Right ventricle myocardium inferior (tissue), 1 donor: ENCODE measurements around the gene ACTR5. TPM values are rescaled to one million over a fixed set of nuclear protein-coding genes. Genes with fewer than 3 reads are reported as not detected.
"Not testable (repeated sequence)": the region's sequence is repeated elsewhere in the genome, so short reads cannot be mapped to it uniquely, and the experiment has no call there.

Source experiments
- ATAC-seq: fragments of 200-7000 bp; cut with Tn5 transposase; one replicate; pipeline ENCODE4 v1.9.1; 2020; ENCODE audit warnings: mild to moderate bottlenecking, moderate library complexity
- DNase-seq: peaks from one replicate; pipeline ENCODE4 v3.0.0; 2021; ENCODE audit errors: missing footprints
- intact Hi-C: fragments of 100-400 bp; cut with DNase I; formaldehyde crosslinking; loops from one replicate; pipeline ENCODE4 v1.11.0; 2022
- total RNA-seq: library from RNA; stranded (reverse); fragmentation: NEBNext Ultra II Directional; extraction: Animal tissue kit (Norgen Biotek cat#: 25700); gene quantifications from one replicate; pipeline ENCODE4 v1.2.1, GENCODE V29; 2021
- donor health status: DM: no; HTN: yes; CAD: no; lungs with severe emphysema.

ACTR5 gene
- total RNA-seq, 1 donor from 2014 or later, result 2.6 TPM

GRCh38 chr20:38790200-38791053 lies 42.2 kb downstream of the ACTR5 start:
- DNase-seq (no peak), ATAC-seq (no peak)
- intact Hi-C loops, result no loop called here

GRCh38 chr20:38791291-38791690 lies 43.0 kb downstream of the ACTR5 start:
- no peak for ATAC-seq
- intact Hi-C loops, result no loop called here

DNA sequence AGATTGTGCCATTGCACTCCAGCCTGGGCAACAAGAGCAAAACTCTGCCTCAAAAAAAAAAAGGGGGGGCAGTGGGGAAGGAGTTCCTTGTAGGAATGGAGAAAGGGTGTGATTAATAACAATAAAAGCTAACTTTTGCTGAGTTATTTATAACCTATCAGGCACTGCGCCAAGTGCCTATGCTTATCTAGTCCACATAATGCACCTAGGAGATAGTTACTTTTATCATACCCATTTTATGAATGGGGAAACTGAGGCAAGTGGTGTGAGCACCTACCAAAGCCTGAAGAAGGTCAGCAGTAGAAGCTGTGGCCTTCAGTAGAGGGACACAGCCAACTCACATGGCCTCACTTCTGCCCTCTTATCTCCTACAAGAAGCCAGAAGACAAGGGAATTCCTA lies 43.7 kb downstream of the ACTR5 start:
- intact Hi-C loops, result no loop called here
- ATAC-seq (no peak), DNase-seq (no peak)

More at GRCh38 chr20:38791291-38791690, 43.0 kb downstream of the ACTR5 start:
- no peak for DNase-seq

DNA sequence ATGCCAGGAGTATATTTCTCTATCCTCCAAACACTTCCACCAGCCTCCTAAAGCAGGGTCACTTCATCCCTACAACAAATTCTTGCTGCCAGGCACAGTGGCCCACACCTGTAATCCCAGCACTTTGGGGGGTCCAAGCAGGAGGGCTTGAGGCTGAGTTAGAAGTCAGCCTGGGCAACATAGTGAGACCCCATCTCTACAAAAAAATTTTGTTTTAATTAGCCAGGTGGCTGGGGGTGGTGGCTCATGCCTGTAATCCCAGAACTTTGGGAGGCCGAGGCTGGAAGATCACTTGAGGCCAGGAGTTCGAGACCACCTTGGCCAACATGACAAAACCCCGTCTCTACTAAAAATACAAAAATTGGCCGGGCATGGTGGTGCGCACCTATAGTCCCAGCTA lies 45.8 kb downstream of the ACTR5 start:
- DNase-seq, intact Hi-C loops, ATAC-seq: not testable (repeated sequence)

DNA sequence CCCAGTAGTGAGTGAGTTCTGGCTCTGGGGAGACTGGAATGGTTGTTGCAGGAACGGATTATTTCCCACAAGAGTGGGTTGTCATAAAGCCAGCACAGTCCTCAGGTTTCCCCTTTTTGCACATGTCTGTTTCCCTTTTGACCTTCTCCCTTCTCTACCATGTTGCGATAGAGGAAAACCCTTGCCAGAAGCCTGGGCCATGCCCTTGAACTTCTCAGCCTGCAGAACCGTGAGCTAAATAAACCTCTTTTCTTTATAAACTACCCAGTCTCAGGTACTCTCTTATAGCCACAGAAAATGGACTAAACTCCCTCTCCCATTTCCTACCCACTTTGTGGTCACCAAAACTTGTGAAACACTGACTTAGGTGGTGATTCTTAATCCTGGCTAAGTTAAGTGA lies 50.0 kb downstream of the ACTR5 start:
- intact Hi-C loops, result no loop called here
- no peak for DNase-seq
- no peak for ATAC-seq

- intact Hi-C loops, result no loop called here
- ATAC-seq (peak; percentile 42), DNase-seq (no peak)
Observed at GRCh38 chr20:38799203-38799602, 50.9 kb downstream of the ACTR5 start.

- ATAC-seq (no peak), DNase-seq (no peak)
- intact Hi-C loops, result no loop called here
Observed at GRCh38 chr20:38800882-38801281, 52.6 kb downstream of the ACTR5 start.

DNA sequence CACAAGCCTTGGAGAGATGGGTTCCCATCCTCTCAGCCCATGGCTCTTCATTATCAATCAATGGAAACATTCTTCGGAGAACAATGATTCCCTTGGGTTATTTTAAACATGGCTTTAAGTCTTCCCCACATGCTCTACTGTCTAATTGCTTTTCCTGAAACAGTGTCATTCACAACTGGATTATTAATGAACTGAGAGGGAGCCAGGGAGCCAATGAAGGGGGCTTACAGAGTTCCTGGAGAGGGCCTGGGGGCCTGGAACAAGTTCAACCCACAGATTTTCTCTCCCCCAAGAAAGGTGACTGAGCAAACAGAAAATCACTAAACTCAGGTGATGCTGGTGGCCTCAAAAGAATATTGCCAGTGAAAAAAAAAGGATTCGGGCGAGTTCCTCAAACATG lies 56.0 kb downstream of the ACTR5 start:
- intact Hi-C loops, result no loop called here
- DNase-seq (no peak), ATAC-seq (no peak)

DNA sequence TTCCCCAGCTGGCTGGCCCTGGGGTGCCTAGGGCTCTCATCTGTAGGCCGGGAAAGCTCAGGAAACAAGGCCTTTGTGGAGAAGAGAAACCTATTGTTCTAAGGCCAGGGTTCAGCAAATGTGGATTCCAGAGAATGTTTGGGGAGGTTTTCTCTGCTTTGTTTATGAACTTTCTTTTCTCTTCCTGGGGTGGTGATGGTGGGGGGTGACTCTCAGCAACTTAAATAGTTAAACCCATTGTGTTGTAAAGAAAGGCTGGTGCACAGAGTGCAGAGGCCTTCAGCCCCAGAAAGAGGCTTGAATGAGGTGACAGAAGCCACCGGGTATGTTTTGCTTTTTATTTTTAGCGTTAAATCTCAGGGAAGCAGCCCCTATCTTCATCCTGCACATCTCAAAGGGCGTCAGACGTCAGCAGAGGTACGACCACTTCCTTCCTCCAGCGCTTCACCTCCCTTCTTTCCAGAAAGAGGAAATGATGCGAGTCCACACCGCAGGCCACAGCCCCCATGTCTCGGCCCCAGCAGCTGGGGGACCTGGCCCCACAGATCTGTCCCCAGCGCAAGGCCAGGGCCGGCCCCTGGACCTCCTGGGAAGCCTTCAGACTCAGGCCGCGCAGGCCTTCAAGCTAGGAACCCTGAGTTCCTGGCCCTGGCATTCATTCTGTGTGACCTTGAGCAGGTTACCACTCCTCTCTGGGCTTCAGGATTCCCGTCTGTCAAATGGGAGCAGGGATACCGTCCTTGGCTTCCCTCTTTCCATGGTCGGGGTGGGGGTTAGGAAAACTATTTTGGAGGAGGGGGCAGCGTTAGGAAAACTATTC lies 56.6 kb downstream of the ACTR5 start:
- DNase-seq (no peak), ATAC-seq (no peak)
- intact Hi-C loops, result loop anchor here (5.0 kb wide), 1 partner anchor 87 kb away; no protein-coding TSS in a partner anchor

DNA sequence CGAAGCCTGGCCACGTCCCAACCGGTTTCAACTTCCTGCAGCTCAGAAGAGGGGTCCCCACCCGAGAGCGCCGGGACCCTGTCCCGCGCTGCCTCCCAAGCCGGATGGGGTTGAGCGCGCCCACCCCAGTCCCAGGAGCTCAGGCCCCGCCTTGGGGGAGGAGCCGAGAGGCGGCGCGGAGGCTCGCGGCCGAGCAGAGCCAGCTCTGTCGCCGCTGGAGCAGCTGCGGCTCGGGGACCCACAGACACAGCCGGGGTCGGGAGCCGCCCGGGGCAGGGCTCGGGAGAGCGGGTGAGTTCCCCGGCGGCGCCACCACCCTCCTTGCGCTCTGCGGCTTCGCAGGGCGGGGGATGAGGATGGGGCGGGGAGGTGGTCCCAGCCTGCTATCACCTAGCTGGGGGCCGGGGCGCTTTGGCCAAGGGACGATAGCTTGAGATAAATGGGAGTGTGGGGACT lies 57.3 kb downstream of the ACTR5 start, which contains the start of gene PPP1R16B:
Gene PPP1R16B (plus strand): TSS at position 196 of the 456 bp plus-strand sequence. CDS start 30,229 bp downstream, outside the sequence.
- peak; percentile 72 for ATAC-seq
- peak; percentile 75 for DNase-seq
- intact Hi-C loops, result loop anchor here (5.0 kb wide), 1 partner anchor 87 kb away; no protein-coding TSS in a partner anchor

DNA sequence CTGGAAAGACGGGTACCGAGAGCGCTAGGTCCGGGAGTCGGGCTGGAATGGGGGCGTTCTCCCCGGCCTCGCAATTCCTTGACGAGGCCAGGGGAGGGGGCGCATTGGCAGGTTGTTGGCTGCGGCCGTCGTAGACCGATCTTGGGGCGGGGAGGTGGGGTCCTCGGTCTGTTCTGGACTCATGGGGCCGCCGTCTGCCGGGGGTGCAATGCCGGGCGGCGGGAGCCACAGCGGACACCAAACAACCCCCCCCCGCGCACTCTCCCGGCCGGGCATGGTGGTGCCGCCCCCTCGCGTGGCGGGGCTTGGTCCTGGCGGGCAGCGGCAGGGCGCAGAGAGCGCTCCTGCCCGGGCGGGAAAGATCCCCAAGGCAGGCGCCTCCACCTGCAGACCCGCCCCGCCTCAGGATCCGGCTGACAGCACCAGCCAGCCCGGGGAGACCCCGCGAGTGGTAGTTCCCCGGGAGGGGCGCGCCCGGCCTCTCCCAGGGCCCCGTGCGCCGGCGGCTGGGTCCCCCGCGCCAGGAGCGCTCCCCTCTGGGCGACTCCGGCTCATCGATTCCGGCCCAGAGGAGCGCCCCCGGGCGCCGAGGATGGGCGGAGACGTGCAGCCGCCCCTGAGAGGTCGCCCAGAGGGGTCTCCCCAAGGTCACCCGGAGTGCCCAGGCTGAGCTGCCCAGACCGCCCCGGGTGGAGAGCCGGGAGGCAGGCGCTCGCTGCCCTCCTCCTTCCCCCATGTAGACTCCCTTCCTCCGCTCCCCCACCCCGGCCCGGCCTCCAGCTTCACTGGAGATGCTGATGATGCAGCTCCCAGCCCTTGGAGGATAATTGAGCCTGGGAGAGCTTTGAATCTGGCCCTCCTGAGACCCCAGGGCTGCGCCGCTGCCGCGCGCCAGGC lies 57.9 kb downstream of the ACTR5 start:
- DNase-seq (no peak), ATAC-seq (peak; percentile 32)
- intact Hi-C loops, result loop anchor here (2.0 to 5.0 kb wide), 2 partner anchors 69 to 86 kb away; no protein-coding TSS in a partner anchor

DNA sequence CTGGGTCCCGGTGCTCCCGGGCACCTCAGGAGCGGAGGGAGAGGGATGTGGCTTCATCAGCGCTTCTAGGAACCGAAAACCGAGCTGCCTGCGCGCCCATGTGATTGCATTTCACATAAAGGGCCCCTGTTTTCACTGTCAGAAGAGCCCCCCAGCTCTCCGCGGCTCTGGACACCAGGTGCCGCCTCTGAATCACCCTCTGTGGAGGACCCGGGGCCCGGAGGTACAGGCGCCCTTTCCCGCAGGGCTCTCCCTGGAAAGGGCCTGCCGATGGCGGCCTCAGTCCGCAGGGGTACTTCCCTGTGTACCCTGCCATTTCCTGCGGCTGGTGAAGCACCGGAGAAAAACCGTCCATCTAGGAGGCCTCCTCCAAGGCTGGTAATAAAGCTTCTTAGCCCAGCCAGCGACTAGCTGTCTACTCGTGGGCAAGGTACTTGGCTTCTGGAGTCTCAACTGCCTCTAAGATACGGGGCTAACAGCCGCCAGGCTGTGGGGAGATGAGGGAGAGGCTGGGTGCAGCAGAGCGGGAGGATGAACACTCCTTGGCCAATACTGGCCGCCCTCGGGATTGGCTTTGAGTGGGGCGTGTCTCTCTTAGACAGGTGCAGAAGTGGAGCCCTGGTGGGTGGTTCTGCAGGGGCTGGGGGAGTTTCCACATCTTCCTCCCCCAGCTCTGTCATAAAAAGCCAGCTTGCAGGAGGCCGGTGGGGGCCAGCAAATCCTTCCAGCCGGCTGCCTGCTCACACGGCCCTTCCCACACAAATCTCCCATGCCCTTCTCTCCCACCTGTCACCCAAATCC lies 58.8 kb downstream of the ACTR5 start:
- intact Hi-C loops, result loop anchor here (2.0 to 5.0 kb wide), 2 partner anchors 68 to 85 kb away; no protein-coding TSS in a partner anchor
- DNase-seq (no peak), ATAC-seq (no peak)

DNA sequence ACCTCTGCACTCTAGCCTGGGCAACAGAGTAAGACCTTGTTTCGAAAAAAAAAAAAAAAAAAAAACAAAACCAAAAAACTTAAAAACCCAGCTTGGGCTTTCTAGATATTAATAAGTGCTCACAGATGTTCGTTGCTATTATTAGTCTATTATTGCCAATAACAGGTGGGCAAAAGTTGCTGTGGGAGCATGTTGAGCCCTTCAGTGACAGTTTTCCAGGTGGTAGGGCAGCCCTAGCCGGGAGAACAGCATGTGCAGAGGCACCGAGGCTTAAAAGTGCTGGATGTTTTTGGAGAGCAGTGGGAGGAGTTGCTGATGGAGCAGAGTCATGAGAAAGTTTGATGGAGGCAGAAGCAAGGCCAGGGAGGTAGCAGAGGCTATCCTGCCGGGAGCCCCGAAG lies 61.7 kb downstream of the ACTR5 start:
- ATAC-seq (no peak), DNase-seq (no peak)

DNA sequence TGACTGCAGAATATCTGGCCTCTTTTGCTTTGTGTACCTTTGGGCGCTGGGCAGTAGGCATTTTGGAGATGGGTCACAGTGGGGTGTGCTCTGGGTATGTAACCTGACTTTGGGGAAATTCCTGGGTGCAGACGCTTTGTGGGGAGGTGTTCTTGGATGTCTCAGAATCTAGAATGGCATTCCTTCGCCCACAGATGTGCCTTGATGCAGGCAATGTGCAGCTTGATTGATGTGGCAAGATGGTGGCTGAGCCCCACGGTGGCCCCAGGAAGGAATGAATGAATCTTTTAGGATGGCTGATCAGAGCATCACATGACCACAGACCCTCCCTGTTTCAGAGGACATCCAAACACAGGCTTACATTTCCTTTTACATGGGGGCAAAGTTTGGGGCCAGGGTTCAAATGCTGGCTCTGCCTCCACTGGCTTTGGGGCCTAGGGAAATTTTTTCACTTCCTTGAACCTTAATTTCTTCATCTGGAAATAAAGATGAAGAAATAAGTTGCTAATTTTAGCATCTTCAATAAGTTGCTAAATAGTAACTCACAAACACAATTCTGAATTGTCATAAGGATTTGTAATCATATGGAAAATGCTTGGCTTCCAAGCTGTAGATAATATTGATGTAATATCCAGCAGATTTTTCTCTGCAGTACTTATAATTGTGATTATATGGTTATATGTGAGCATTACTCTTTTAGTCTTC lies 62.8 kb downstream of the ACTR5 start:
- intact Hi-C loops, result no loop called here
- ATAC-seq (no peak), DNase-seq (no peak)

More for the DNA sequence above, 61.7 kb downstream of the ACTR5 start:
- intact Hi-C loops, result loop anchor here (5.0 kb wide), 1 partner anchor 82 kb away; no protein-coding TSS in a partner anchor

GRCh38 chr20:38811769-38812168 lies 63.5 kb downstream of the ACTR5 start:
- intact Hi-C loops, result no loop called here
- DNase-seq (no peak), ATAC-seq (no peak)

GRCh38 chr20:38812182-38812581 lies 63.9 kb downstream of the ACTR5 start:
- DNase-seq (no peak), ATAC-seq (no peak)
- intact Hi-C loops, result no loop called here
